ENCODE measurements around the gene ERP29.

DNA sequence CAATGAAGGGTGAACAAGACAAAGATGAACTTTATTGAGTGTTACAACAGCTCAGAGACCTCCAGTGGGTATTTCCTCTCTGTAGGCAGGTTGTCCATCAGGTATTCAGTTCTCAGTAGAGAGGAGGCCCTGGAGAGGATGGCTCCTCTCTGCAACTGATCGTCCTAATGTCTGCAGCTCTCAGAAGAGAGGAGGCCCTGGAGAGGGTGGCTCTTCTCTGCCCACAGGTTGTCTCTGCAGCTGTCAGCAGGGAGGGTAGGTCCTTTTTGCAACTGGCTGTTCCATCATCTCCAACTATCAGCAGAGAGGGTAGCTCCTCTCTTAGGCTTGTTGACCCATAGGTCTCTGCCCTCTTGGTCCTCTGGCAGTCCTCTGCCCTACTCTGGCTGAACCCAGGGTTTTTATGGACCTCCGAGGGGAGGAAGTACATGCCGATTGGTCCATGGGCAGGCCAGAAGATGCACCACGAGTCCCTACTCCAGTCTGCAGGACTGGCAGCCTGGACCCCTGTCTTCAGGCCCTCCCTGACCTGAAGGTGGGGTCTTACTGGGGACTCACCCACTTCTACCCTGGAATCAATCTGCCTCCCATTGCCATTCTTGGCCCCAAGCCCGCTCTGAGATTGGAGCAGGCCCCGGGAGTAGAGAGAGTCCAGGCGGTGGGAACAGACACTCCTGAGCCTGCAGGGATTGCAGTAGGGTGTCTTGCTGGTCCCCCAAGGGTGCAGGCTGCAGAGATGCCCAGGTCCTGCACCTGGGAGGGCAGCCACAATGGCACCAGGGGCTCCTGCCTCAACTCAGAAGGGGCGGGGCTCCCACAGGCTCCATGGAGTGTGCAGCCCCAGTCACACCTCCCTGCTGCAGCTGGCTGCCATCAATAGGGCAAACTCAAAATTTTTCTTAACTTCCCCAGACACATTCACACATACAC is 2.5 kb upstream of the ERP29 start:
- TF ChIP-seq, protein P1, sequence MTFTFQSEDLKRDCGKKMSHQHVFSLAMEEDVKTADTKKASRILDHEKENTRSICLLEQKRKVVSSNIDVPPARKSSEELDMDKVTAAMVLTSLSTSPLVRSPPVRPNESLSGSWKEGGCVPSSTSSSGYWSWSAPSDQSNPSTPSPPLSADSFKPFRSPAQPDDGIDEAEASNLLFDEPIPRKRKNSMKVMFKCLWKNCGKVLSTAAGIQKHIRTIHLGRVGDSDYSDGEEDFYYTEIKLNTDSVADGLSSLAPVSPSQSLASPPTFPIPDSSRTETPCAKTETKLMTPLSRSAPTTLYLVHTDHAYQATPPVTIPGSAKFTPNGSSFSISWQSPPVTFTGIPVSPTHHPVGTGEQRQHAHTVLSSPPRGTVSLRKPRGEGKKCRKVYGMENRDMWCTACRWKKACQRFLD (CRISPR knock-in tag; IDR thresholded peaks at IDR 0.05; ENCODE audit: borderline replicate concordance), result no peak
- TF ChIP-seq, protein P2, sequence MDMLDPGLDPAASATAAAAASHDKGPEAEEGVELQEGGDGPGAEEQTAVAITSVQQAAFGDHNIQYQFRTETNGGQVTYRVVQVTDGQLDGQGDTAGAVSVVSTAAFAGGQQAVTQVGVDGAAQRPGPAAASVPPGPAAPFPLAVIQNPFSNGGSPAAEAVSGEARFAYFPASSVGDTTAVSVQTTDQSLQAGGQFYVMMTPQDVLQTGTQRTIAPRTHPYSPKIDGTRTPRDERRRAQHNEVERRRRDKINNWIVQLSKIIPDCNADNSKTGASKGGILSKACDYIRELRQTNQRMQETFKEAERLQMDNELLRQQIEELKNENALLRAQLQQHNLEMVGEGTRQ (IDR thresholded peaks at IDR 0.05; ENCODE audit: low read depth, low read length), result no peak
- TF ChIP-seq, protein P2 (CRISPR knock-in tag; IDR thresholded peaks at IDR 0.05; ENCODE audit: borderline replicate concordance), result no peak
- TF ChIP-seq, protein P3, sequence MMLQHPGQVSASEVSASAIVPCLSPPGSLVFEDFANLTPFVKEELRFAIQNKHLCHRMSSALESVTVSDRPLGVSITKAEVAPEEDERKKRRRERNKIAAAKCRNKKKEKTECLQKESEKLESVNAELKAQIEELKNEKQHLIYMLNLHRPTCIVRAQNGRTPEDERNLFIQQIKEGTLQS (CRISPR knock-in tag; IDR thresholded peaks at IDR 0.05), result no peak
- TF ChIP-seq KLF16 (CRISPR knock-in tag; IDR thresholded peaks at IDR 0.05), result no peak
- TF ChIP-seq HDAC2 (CRISPR knock-in tag; IDR thresholded peaks at IDR 0.05), result no peak
- TF ChIP-seq, protein P4, sequence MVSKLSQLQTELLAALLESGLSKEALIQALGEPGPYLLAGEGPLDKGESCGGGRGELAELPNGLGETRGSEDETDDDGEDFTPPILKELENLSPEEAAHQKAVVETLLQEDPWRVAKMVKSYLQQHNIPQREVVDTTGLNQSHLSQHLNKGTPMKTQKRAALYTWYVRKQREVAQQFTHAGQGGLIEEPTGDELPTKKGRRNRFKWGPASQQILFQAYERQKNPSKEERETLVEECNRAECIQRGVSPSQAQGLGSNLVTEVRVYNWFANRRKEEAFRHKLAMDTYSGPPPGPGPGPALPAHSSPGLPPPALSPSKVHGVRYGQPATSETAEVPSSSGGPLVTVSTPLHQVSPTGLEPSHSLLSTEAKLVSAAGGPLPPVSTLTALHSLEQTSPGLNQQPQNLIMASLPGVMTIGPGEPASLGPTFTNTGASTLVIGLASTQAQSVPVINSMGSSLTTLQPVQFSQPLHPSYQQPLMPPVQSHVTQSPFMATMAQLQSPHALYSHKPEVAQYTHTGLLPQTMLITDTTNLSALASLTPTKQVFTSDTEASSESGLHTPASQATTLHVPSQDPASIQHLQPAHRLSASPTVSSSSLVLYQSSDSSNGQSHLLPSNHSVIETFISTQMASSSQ (IDR thresholded peaks at IDR 0.05; ENCODE audit: low read depth), result no peak
- TF ChIP-seq, protein P4 (CRISPR knock-in tag; IDR thresholded peaks at IDR 0.05; ENCODE audit: borderline replicate concordance), result no peak
- TF ChIP-seq SRSF1 (optimal IDR thresholded peaks at IDR 0.05; ENCODE audit: low read depth, low read length), result no peak
- no peak for TF ChIP-seq CBFB (CRISPR knock-in tag; IDR thresholded peaks at IDR 0.05)
- TF ChIP-seq FOXP1 (IDR thresholded peaks at IDR 0.05), result no peak
- no peak for TF ChIP-seq FOXP1 (CRISPR knock-in tag; IDR thresholded peaks at IDR 0.05)
- no peak for TF ChIP-seq SP1 (IDR thresholded peaks at IDR 0.05)
- TF ChIP-seq SP1 (CRISPR knock-in tag; IDR thresholded peaks at IDR 0.05), result no peak
- no peak for TF ChIP-seq GATAD1 (CRISPR knock-in tag; IDR thresholded peaks at IDR 0.05)
